ENCODE measurements around the gene PARD3B. TPM values are rescaled to one million over a fixed set of nuclear protein-coding genes. Genes with fewer than 3 reads are reported as not detected.

Gene PARD3B
- total RNA-seq, 2 donors from 2014 or later = 0.52 TPM; not detected in 1

DNA sequence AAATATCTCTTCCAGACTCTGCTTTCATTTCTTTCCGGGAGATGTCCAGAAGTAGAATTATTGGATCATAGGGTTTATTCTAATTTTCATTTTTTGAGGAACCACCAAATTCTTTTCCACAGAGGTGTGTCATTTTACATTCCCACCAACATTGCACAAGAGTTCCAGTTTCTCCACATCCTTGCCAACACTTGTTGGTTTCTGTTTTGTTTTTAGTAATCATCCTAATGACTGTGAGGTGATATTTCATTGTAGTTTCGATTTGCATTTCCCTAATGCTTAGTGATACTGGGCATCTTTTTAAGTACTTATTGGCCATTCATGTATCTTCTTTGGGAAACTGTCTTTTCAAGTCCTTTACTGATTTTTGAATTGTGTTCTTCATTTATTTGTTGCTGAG, 513.1 kb downstream of the PARD3B start:
- Mint-ChIP-seq H3K27ac (no peak overlapping the region), H3K27me3 (no peaks in the 10 kb centered on the region), H3K4me3 (no peak overlapping the region), H3K9me3 (peaks cover 5% of the 10 kb centered on the region), H3K4me1 (ENCODE audit: low read depth in 2 of 2) (no peaks in the 10 kb centered on the region), H3K36me3 (no peaks in the 10 kb centered on the region)
- no peak for DNase-seq (ENCODE audit: low spot score)
- no peak for ATAC-seq

DNA sequence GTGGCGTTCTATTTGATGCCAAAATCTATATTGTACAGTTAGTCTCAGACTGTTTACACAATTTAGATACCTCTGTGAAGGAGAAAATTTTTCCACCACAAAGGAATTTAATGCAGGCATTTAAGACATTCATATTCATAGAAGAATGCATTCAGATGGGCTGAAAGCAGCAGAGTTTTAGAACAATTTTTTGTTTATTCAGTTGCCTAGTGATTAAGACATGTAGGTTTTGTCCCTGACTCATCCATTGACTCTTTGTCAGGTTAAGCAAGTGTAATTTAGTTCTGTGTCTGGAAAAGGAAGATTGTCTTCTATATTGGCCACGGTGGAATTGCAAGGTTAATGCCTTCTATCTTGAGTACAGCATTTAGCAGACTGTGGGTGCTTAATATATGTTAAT, 515.0 kb downstream of the PARD3B start:
- peaks cover 5% of the 10 kb centered on the region for H3K9me3 Mint-ChIP-seq

DNA sequence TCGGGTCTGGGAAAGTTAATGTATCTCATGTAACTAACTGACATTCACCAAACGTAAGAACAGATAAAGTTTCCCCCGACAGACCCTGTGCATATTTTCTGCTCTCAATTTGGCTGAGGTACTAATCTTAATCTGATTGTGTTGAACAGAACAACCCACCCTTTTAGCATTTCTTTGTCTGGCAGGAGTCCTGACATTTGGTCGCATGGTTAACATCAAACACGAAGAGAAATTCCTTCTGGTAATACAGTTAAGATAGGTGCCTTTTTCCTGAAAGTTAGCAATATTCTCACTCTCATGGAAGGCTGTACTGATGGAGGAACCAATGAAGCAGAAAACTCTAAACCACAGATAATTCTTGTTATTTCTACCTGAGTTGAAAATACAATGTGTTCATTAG, 520.8 kb downstream of the PARD3B start:
- ATAC-seq (no peak), DNase-seq (ENCODE audit: low spot score) (no peak)
- Mint-ChIP-seq H3K27me3 (no peaks in the 10 kb centered on the region), H3K36me3 (no peaks in the 10 kb centered on the region), H3K4me1 (ENCODE audit: low read depth in 2 of 2) (no peaks in the 10 kb centered on the region), H3K4me3 (no peak overlapping the region), H3K9me3 (no peaks in the 10 kb centered on the region), H3K27ac (no peak overlapping the region)

More for the DNA sequence above, 515.0 kb downstream of the PARD3B start:
- no peaks in the 10 kb centered on the region for H3K36me3 Mint-ChIP-seq
- ATAC-seq (no peak), DNase-seq (ENCODE audit: low spot score) (no peak)
- no peaks in the 10 kb centered on the region for H3K4me1 Mint-ChIP-seq (ENCODE audit: low read depth in 2 of 2)
- no peak overlapping the region for H3K4me3 Mint-ChIP-seq
- H3K27me3 Mint-ChIP-seq = no peaks in the 10 kb centered on the region
- no peak overlapping the region for H3K27ac Mint-ChIP-seq

DNA sequence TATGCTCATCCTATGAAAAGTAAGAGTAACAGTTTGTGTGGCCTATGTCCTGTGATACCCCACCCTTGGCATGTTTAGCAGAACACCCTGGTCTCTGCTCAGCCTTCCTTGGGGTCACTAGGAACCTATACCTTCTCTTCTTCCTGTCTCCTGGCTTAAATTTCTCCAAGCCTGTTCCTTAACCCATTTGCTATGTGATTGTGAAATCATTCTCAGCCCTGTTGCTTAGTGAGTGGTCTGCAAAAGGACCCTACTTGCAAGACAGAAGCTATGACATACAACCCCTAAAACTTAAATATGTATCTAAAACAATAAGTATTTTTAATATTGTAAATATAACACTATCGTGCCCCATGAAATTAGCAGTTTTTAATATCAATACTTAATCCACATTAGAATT, 524.7 kb downstream of the PARD3B start:
- no peak overlapping the region for H3K4me3 Mint-ChIP-seq
- no peaks in the 10 kb centered on the region for H3K9me3 Mint-ChIP-seq
- DNase-seq (ENCODE audit: low spot score) = no peak
- H3K4me1 Mint-ChIP-seq (ENCODE audit: low read depth in 2 of 2) = no peaks in the 10 kb centered on the region
- no peak for ATAC-seq
- H3K27me3 Mint-ChIP-seq = no peaks in the 10 kb centered on the region
- H3K36me3 Mint-ChIP-seq = no peaks in the 10 kb centered on the region
- no peak overlapping the region for H3K27ac Mint-ChIP-seq

DNA sequence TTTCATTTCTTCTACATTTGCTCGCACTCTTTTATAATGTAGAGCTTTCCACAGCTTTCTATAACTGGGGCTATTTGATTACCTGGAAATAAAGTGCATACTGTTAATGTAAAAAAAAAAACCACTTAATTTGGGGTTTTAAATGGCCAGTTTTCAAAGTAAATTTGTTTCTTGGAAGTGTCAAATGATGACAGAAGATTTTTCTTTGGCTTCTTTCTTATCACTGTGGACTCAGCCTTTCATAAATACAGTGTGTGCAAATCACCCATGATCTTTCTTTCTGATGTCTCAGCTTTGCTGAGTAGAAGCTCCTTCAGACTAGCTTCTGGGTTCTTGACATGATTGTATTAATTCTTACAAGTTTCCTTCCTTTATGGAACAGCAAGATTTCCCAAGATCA, 525.6 kb downstream of the PARD3B start:
- DNase-seq (ENCODE audit: low spot score) = no peak
- Mint-ChIP-seq H3K4me3 (no peak overlapping the region), H3K36me3 (no peaks in the 10 kb centered on the region), H3K27me3 (no peaks in the 10 kb centered on the region), H3K27ac (no peak overlapping the region), H3K4me1 (ENCODE audit: low read depth in 2 of 2) (no peaks in the 10 kb centered on the region), H3K9me3 (no peaks in the 10 kb centered on the region)
- no peak for ATAC-seq

DNA sequence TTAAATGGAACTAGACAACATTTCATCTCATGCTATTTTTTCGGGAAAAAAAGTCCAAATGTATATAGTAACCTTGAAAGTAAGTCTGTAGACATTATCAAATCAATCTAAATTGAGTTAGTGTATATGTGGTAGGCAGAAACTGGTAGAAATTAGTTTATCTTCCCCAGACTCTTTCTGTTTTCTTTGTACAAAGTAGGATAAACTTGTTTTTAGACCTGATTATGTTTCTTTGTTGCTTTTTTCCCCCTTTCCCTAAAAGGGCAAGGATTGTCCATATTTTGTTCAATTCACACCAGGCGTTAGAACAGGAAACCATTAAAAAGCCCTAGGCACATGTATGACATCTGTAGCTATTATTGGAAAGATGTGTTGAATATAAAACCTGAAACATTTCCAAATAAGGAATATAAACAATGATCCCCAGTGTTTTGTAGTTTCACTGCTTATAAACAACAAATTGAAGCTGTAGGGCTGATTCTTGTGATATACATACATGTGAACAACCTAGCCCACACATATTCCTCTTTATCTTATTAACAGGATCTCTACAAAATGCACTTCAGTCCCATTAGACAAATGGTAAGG, 528.3 kb downstream of the PARD3B start:
- Mint-ChIP-seq H3K9me3 (no peaks in the 10 kb centered on the region), H3K4me1 (ENCODE audit: low read depth in 2 of 2) (no peaks in the 10 kb centered on the region), H3K4me3 (no peak overlapping the region), H3K36me3 (no peaks in the 10 kb centered on the region), H3K27me3 (no peaks in the 10 kb centered on the region), H3K27ac (no peak overlapping the region)
- DNase-seq (ENCODE audit: low spot score) = no peak
- ATAC-seq = no peak

DNA sequence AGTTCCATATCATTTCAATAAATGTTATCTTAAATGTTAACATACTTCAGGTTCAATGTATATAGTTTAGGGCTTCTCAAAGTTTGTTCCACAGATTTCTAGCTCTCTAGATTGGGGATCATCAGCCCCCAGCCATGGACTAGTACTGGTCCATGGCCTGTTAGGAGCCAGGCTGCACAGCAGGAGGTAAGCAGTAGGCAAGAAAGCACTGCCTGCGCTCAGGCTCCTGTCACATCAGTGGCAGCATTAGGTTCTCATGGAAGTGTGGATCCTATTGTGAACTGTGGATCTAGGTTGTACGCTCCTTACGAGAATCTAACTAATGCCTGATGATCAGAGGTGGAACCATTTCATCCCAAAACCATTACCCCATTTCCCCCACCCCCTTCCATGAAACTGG, 531.1 kb downstream of the PARD3B start:
- Mint-ChIP-seq H3K27ac (no peak overlapping the region), H3K9me3 (no peaks in the 10 kb centered on the region), H3K27me3 (no peaks in the 10 kb centered on the region), H3K4me3 (no peak overlapping the region), H3K36me3 (no peaks in the 10 kb centered on the region), H3K4me1 (ENCODE audit: low read depth in 2 of 2) (no peaks in the 10 kb centered on the region)
- ATAC-seq = no peak
- DNase-seq (ENCODE audit: low spot score) = no peak

DNA sequence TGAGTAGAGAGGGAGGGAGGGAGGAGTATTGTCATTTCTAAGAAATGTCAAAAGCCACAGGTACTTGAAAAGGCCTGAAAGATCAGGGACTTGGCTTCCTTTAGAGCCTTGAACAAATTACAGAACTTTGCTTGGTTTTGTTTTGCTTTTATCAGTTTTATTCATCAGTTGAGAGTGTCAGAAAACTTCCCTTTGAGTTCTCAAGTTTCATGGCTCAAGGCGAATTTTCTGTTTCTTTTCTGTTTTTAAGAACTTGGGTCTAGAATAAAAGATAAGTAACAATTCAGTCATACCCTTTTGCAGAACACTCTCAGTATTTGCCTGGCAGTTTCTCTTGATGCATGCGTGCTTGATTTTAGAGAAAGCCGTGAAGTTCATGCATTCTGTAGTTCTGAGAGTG, 531.9 kb downstream of the PARD3B start:
- no peak for DNase-seq (ENCODE audit: low spot score)
- H3K27ac Mint-ChIP-seq = no peak overlapping the region
- H3K4me3 Mint-ChIP-seq = no peak overlapping the region
- no peaks in the 10 kb centered on the region for H3K27me3 Mint-ChIP-seq
- no peaks in the 10 kb centered on the region for H3K4me1 Mint-ChIP-seq (ENCODE audit: low read depth in 2 of 2)
- H3K36me3 Mint-ChIP-seq = no peaks in the 10 kb centered on the region
- H3K9me3 Mint-ChIP-seq = no peaks in the 10 kb centered on the region
- no peak for ATAC-seq

DNA sequence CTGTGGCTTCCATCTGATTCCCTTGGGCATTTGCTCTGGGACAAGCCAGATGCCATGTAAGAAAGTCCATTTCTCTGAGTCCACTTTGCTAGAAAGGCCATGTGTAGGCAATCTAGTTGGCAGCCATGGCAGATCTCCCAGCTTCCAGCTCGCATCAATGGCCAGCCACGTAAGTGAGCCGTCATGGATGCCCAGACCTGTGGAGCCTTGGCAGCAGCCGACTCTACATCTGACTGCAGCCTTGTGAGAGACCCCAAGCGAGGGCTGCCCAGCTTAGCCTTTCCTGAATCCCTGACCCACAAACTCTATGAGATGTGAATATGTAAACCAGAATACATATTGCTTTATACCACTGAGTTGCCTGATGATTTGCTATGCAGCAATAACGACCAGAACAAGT, 533.5 kb downstream of the PARD3B start:
- Mint-ChIP-seq H3K4me3 (no peak overlapping the region), H3K36me3 (no peaks in the 10 kb centered on the region), H3K9me3 (no peaks in the 10 kb centered on the region), H3K4me1 (ENCODE audit: low read depth in 2 of 2) (no peaks in the 10 kb centered on the region), H3K27me3 (no peaks in the 10 kb centered on the region), H3K27ac (no peak overlapping the region)
- DNase-seq (ENCODE audit: low spot score) (no peak), ATAC-seq (no peak)

DNA sequence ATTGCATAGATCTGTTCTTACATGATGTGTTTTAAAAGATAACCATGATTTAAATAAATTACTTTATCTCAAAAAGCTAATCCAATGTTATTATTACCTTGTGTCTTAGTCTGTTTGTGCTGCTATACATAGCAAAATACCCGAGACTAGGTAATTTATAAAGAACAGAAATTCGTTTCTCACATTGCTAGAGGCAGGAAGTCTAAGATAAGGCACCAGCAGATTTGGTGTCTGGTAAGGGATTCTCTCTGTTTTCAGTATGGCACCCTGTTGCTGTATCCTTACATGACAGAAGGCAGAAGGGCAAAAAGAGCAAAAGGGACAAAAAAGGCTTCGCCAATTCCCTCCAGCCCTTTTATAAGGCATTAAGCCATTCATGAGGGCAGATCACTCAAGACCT, 533.9 kb downstream of the PARD3B start:
- no peaks in the 10 kb centered on the region for H3K36me3 Mint-ChIP-seq
- no peaks in the 10 kb centered on the region for H3K4me1 Mint-ChIP-seq (ENCODE audit: low read depth in 2 of 2)
- ATAC-seq (no peak), DNase-seq (ENCODE audit: low spot score) (no peak)
- H3K9me3 Mint-ChIP-seq = no peaks in the 10 kb centered on the region
- H3K27ac Mint-ChIP-seq = no peak overlapping the region
- H3K27me3 Mint-ChIP-seq = no peaks in the 10 kb centered on the region
- no peak overlapping the region for H3K4me3 Mint-ChIP-seq

DNA sequence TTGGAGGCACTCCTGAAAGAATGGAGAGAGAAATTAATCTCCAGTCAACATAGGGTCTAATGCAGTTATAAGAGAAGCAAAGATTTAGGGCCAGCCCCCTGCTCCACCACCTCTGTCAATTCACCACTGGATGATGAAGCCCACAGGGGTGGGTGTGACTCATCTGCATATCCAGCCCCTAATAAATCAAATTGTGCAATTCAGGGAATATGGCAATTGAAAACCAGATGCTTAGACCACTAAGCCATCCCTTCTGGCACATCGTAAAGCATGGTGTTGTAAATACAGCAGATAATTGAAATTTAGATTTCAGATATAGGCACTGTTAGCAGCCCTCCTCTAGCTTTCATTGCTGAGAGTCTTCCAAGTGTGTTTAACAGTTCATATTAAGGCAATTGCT, 541.4 kb downstream of the PARD3B start:
- H3K27ac Mint-ChIP-seq = no peak overlapping the region
- no peak for DNase-seq (ENCODE audit: low spot score)
- H3K4me3 Mint-ChIP-seq = no peak overlapping the region
- H3K36me3 Mint-ChIP-seq = no peaks in the 10 kb centered on the region
- H3K27me3 Mint-ChIP-seq = peaks cover 0 to 2% of the 10 kb centered on the region in 2 donors
- no peaks in the 10 kb centered on the region for H3K9me3 Mint-ChIP-seq
- H3K4me1 Mint-ChIP-seq (ENCODE audit: low read depth in 2 of 2) = no peaks in the 10 kb centered on the region
- ATAC-seq = no peak

DNA sequence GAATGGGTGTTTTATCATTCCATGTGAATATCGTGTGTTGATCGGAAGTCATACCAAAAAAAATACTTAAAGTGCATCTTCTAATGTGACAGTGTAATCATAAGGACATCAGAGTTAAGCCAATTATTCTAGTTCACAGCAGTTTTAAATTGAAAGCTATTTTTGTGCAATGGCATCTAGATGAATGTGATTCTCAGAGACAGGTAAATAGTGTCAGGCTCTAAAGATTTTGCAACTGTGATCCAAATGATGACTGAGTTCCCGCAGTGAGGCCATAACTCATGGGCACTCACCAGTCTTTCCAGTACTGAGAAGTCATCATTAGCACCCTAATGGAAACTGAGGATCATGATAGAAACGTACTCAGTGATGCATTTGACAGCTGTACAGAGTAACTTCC, 542.6 kb downstream of the PARD3B start:
- Mint-ChIP-seq H3K36me3 (no peaks in the 10 kb centered on the region), H3K9me3 (no peaks in the 10 kb centered on the region), H3K4me1 (ENCODE audit: low read depth in 2 of 2) (no peaks in the 10 kb centered on the region)

DNA sequence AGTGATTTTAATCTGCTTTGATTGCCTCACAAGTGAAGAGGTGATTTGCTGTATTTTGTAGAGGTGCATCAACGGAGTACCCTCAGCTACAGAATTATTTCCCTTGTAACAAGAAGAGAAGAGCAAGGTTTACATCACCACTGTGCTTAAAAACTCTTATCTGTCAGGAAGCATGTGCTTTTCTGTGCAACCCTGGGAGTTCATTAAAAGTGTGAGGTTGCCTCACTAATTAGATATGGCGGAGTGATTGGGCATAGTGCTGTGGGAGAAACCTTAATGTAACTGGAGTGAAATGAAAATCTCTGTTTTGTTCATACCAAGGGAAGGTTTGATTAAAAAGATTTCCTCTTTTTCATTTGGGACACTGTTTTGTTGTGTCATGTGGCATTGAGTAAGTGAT, 544.7 kb downstream of the PARD3B start:
- peaks cover 0 to 2% of the 10 kb centered on the region in 2 donors for H3K27me3 Mint-ChIP-seq
- no peaks in the 10 kb centered on the region for H3K9me3 Mint-ChIP-seq
- DNase-seq (ENCODE audit: low spot score) (no peak), ATAC-seq (no peak)
- H3K4me1 Mint-ChIP-seq (ENCODE audit: low read depth in 2 of 2) = no peaks in the 10 kb centered on the region
- H3K4me3 Mint-ChIP-seq = no peak overlapping the region
- H3K27ac Mint-ChIP-seq = no peak overlapping the region
- no peaks in the 10 kb centered on the region for H3K36me3 Mint-ChIP-seq

More for the DNA sequence above, 542.6 kb downstream of the PARD3B start:
- DNase-seq (ENCODE audit: low spot score) (no peak), ATAC-seq (no peak)
- H3K4me3 Mint-ChIP-seq = no peak overlapping the region
- H3K27me3 Mint-ChIP-seq = peaks cover 0 to 4% of the 10 kb centered on the region in 2 donors
- no peak overlapping the region for H3K27ac Mint-ChIP-seq

DNA sequence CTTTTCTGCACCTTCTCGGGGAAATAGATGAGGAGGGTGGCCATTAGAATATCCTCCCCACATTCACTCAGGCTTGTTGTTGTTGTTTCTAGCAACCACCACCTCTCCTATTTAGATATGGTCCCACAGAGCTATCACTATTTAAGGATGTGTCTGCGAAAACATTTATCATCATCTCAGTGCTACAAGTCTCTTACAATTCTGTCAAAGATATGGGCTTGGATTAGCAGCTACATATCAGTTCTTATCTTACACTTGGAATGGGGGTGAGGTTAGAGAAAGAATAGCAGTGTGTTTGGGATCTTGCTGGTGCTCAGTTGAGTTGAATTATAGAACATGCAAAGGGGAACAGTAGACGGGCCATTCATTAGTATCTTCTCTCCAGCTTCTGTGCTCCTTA, 546.1 kb downstream of the PARD3B start:
- no peak for DNase-seq (ENCODE audit: low spot score)
- Mint-ChIP-seq H3K4me3 (no peak overlapping the region), H3K27ac (no peak overlapping the region), H3K4me1 (ENCODE audit: low read depth in 2 of 2) (no peaks in the 10 kb centered on the region), H3K9me3 (no peaks in the 10 kb centered on the region), H3K27me3 (peaks cover 0 to 2% of the 10 kb centered on the region in 2 donors), H3K36me3 (no peaks in the 10 kb centered on the region)
- no peak for ATAC-seq

DNA sequence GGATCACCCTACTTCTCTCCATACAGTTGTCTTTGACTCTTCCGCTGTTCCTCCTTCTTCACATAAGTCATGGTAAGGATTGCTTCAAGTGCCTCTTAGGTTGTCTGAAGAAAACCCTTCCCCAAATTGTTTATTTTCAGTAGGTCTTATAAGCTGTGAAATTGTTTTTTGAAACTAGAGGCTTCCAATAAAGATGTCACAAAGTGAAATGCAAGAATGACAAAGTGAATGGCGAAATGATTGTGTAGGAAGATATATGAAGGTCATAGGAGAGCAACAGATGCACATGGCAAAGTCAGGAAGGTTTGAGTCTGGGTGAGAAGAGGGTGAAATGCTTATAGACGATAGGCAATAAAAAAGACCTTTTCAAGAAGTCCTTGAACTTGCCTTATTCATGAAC, 548.8 kb downstream of the PARD3B start:
- H3K4me1 Mint-ChIP-seq (ENCODE audit: low read depth in 2 of 2) = no peaks in the 10 kb centered on the region
- ATAC-seq = no peak
- H3K36me3 Mint-ChIP-seq = no peaks in the 10 kb centered on the region
- H3K4me3 Mint-ChIP-seq = no peak overlapping the region
- peaks cover 0 to 2% of the 10 kb centered on the region in 2 donors for H3K27me3 Mint-ChIP-seq
- no peaks in the 10 kb centered on the region for H3K9me3 Mint-ChIP-seq
- H3K27ac Mint-ChIP-seq = no peak overlapping the region
- DNase-seq (ENCODE audit: low spot score) = no peak

Data from natural killer cell treated with Interleukin-12 subunit alpha and Interleukin-12 subunit beta and Interleukin-15 and Interleukin-18, amount 100 ng/mL, for 72 hours (primary cell).